Ectodermal cell (in vitro differentiated cells): Measurements from ENCODE around the gene ARMC9.
"Not testable (repeated sequence)": the region's sequence is repeated elsewhere in the genome, so short reads cannot be mapped to it uniquely, and the experiment has no call there.

Experiments
- H3K27ac ChIP-seq: 2 replicates; pipeline ENCODE4 v1.7.0; 2013; ENCODE audit warnings: mild to moderate bottlenecking, low read depth, low read length; ENCODE audit not compliant: insufficient read depth, poor library complexity, severe bottlenecking
- H3K27me3 ChIP-seq: 2 replicates; pipeline ENCODE4 v1.7.0; 2013; ENCODE audit warnings: mild to moderate bottlenecking, low read length; ENCODE audit not compliant: insufficient read depth, control insufficient read depth, poor library complexity, severe bottlenecking
- H3K36me3 ChIP-seq: one replicate; pipeline ENCODE4 v1.7.0; 2013; ENCODE audit warnings: low read length; ENCODE audit not compliant: control insufficient read depth, insufficient read depth
- H3K4me1 ChIP-seq: one replicate; pipeline ENCODE4 v1.7.0; 2013; ENCODE audit warnings: low read length; ENCODE audit not compliant: control insufficient read depth, insufficient read depth
- H3K4me3 ChIP-seq: 2 replicates; pipeline ENCODE4 v1.7.0; 2013; ENCODE audit warnings: low read depth, low read length, control low read depth; ENCODE audit not compliant: insufficient read depth
- H3K9me3 ChIP-seq: 2 replicates; pipeline ENCODE4 v1.7.0; 2013; ENCODE audit warnings: mild to moderate bottlenecking, low read length, moderate library complexity; ENCODE audit not compliant: control insufficient read depth
- WGBS, 2 experiments: methylation state at CpG; one replicate each; pipeline ENCODE4 v1.1.7; 2013; ENCODE audit warnings: missing lambda C conversion rate in 2 of 2; 5-methylcytosine and 5-hydroxymethylcytosine counted together

Gene ARMC9

DNA sequence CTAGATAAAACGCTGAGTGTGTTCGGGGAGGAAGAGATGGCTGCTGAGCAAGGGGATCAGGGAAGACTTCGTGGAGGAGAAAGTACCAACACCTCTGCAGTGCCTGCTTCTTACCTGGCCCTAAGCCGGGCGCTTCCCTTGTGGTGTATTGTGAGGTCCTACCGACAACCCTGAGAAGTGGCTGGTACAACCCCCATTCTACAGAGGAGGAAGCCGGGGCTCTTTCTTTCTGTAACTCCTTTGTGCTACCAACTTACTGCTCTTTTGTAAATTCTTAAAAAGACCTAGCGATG is 96.9 kb downstream of the ARMC9 start:
- 89 to 91% methylated on average over 8 of the region's 8 CpGs for WGBS, 2 experiments

DNA sequence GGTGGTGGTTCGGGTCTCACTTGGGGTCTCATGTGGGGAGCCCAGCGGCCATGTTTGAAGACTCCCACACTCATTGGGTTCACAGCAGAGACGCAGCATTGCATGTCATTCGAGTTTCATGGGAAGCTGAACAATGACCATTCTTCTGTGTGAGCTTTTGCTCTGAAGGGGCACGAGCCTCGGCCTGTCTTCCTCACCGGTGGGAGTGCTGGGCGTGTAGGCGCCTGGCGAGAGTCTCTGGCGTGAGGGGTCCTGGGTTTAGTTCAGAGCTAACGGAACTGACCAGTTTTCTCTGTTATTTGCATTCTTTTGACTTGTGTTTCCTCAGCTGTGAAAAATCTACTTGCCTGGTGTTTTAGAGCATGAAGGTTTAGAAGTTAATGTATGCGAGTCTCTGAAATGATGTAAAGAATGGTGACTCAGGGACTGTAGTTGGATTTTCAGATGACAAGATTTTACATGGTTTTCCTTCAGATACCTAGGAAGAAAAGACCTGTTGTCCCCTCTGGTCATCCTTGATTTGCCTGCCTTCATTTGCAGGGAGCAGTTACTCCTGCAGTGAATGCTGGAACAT is 98.1 kb downstream of the ARMC9 start:
- Histone ChIP-seq H3K27me3 (no peaks in the 10 kb centered on the region), H3K4me1 (peaks cover 18% of the 10 kb centered on the region), H3K27ac (peak overlapping the region; percentile 11), H3K36me3 (no peaks in the 10 kb centered on the region), H3K4me3 (no peak overlapping the region), H3K9me3 (no peaks in the 10 kb centered on the region)
- 81% methylated on average over 13 of the region's 13 CpGs for WGBS, 2 experiments

More for the DNA sequence above, 96.9 kb downstream of the ARMC9 start:
- Histone ChIP-seq H3K27ac (no peak overlapping the region), H3K9me3 (no peaks in the 10 kb centered on the region), H3K4me3 (no peak overlapping the region), H3K36me3 (no peaks in the 10 kb centered on the region), H3K27me3 (no peaks in the 10 kb centered on the region), H3K4me1 (peaks cover 18% of the 10 kb centered on the region)

GRCh38 chr2:231297108-231297908 is 98.9 kb downstream of the ARMC9 start:
- H3K36me3 ChIP-seq = no peaks in the 10 kb centered on the region
- no peaks in the 10 kb centered on the region for H3K27me3 ChIP-seq
- H3K4me1 ChIP-seq = peaks cover 18% of the 10 kb centered on the region
- H3K9me3 ChIP-seq = no peaks in the 10 kb centered on the region
- no peak overlapping the region for H3K4me3 ChIP-seq
- 51 to 56% methylated on average over 11 to 12 of the region's 12 CpGs for WGBS, 2 experiments
- H3K27ac ChIP-seq = peak overlapping the region; percentile 53

GRCh38 chr2:231298091-231298490 is 99.7 kb downstream of the ARMC9 start:
- WGBS, 2 experiments = 96% methylated on average over 8 of the region's 8 CpGs

GRCh38 chr2:231299267-231299666 is 100.8 kb downstream of the ARMC9 start:
- Histone ChIP-seq H3K9me3 (no peaks in the 10 kb centered on the region), H3K4me3 (no peak overlapping the region), H3K4me1 (peaks cover 18% of the 10 kb centered on the region), H3K27ac (no peak overlapping the region), H3K36me3 (no peaks in the 10 kb centered on the region), H3K27me3 (no peaks in the 10 kb centered on the region)
- 93 to 95% methylated on average over 7 of the region's 7 CpGs for WGBS, 2 experiments

More at GRCh38 chr2:231298091-231298490, 99.7 kb downstream of the ARMC9 start:
- Histone ChIP-seq H3K4me1 (peaks cover 18% of the 10 kb centered on the region), H3K36me3 (no peaks in the 10 kb centered on the region), H3K4me3 (no peak overlapping the region), H3K27ac (no peak overlapping the region), H3K27me3 (no peaks in the 10 kb centered on the region), H3K9me3 (no peaks in the 10 kb centered on the region)

GRCh38 chr2:231300020-231300721 is 101.7 kb downstream of the ARMC9 start:
- 94 to 96% methylated on average over 7 to 8 of the region's 8 CpGs for WGBS, 2 experiments
- no peak overlapping the region for H3K27ac ChIP-seq
- H3K27me3 ChIP-seq = no peaks in the 10 kb centered on the region
- H3K9me3 ChIP-seq = no peaks in the 10 kb centered on the region
- no peak overlapping the region for H3K4me3 ChIP-seq
- H3K4me1 ChIP-seq = peaks cover 18% of the 10 kb centered on the region
- no peaks in the 10 kb centered on the region for H3K36me3 ChIP-seq

DNA sequence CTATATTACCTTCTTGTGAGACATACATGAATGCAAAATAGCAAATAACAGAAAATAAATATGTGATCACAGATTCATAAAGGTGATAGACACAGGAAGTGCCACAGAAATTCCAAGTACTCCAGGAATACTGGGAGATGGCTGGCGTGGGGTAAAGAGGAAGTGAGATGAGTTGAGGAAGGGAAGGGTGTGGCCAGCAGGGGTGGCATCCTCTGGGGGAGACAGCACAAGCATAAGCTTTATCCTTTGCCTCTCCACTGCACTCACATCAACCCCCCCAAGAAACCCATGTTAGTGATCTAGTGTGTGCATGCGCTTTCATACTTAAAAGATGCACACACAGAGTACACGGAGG is 102.3 kb downstream of the ARMC9 start:
- H3K4me3 ChIP-seq = no peak overlapping the region
- no peaks in the 10 kb centered on the region for H3K9me3 ChIP-seq
- no peaks in the 10 kb centered on the region for H3K27me3 ChIP-seq
- no peaks in the 10 kb centered on the region for H3K36me3 ChIP-seq
- no peak overlapping the region for H3K27ac ChIP-seq
- WGBS, 2 experiments = 91 to 94% methylated on average over 2 to 3 of the region's 3 CpGs
- H3K4me1 ChIP-seq = peaks cover 18% of the 10 kb centered on the region

- H3K27me3 ChIP-seq, H3K36me3 ChIP-seq, H3K4me1 ChIP-seq, H3K4me3 ChIP-seq, H3K9me3 ChIP-seq, H3K27ac ChIP-seq: not testable (repeated sequence)
- 89 to 93% methylated on average over 6 of the region's 6 CpGs for WGBS, 2 experiments
These were observed 105.8 kb downstream of the ARMC9 start for GRCh38 chr2:231304259-231304658.

DNA sequence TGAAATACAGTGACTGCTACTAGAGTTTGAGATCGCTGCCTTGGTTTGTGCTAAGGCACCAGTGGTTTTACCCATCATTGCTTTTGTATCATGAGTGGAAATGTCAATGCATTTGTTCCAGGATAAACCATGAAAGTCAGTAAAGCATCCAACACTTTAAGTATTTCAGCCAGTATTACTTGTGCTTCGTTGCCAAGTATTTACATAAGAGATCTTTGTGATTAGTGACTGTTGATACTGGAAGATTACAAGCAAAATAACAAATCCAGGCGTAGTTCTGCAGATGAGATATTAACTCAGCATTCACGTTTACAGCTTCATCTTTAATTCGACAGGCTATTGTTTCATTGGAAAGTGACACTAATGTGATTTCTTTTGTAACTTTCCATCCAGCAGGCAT is 106.8 kb downstream of the ARMC9 start:
- no peak overlapping the region for H3K4me3 ChIP-seq
- H3K4me1 ChIP-seq = peaks cover 9% of the 10 kb centered on the region
- 92 to 98% methylated on average over 5 of the region's 5 CpGs for WGBS, 2 experiments
- no peaks in the 10 kb centered on the region for H3K36me3 ChIP-seq
- H3K27me3 ChIP-seq = no peaks in the 10 kb centered on the region
- H3K27ac ChIP-seq = no peak overlapping the region
- H3K9me3 ChIP-seq = no peaks in the 10 kb centered on the region

GRCh38 chr2:231306791-231307393 is 108.5 kb downstream of the ARMC9 start:
- Histone ChIP-seq H3K4me1 (peaks cover 9% of the 10 kb centered on the region), H3K27me3 (no peaks in the 10 kb centered on the region), H3K9me3 (no peaks in the 10 kb centered on the region), H3K27ac (no peak overlapping the region), H3K36me3 (no peaks in the 10 kb centered on the region), H3K4me3 (no peak overlapping the region)
- WGBS, 2 experiments = 71 to 74% methylated on average over 6 of the region's 6 CpGs
